T-helper 22 cell (primary cell): Measurements from ENCODE around the gene CEBPE.
A peak's percentile ranks its signal among the peaks of the same experiment; 100 is the strongest.

Experiments
- DNase-seq: peaks from one replicate; pipeline ENCODE4 v3.0.0-alpha.2; 2020; ENCODE audit warnings: low read depth

CEBPE gene

DNA sequence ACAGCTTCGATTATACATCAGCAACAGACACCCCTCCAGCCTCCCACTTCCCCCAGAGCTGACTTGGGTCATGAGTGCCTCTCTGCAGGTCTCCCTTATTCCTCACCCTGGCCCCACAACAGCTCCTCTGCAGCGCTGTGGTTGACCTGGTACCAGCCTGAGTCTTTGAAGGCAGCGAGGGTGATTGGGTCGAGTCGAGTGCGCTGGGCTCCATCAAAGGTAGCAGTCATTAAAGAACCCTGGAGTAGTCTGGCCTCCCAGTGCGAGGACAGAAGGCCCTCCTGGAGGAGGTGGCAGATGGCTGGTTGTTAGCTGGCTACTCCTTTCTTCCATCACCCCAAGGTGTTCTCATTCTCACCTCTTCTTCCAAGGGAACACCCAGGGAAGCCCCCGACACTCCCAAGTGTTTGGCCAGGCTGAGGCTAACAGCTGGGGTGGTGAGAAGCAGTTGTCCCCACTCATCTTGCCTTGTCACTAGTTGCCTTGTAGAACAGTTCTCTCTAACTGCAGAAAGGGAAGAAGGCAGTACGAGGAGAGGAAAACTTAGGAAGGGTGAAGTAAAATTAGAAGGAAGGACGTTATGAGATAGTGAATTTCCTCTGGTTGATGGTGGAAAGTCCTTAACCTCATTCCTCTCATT lies 16.9 kb downstream of the CEBPE start:
- DNase-seq: no peak

GRCh38 chr14:23101213-23101970 lies 17.7 kb downstream of the CEBPE start:
- no peak for DNase-seq

- DNase-seq: no peak
These were observed 19.7 kb downstream of the CEBPE start for GRCh38 chr14:23099212-23099861.

DNA sequence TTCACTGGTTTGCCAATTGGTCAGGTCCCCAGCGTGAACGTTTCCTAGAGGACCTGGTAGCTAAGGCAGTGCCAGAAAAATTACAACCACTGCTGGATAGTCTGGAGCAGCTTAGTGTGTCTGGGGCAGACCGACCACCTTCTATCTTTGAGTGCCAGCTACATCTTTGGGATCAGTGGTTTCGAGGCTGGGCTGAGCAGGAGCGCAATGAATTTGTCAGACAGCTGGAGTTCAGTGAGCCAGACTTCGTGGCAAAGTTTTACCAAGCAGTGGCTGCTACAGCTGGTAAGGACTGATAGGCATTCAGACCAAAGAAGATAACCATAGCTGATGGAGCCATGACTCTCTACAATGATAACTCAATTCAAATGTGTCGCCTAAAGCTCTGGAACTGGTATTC lies 21.3 kb downstream of the CEBPE start:
- no peak for DNase-seq

DNA sequence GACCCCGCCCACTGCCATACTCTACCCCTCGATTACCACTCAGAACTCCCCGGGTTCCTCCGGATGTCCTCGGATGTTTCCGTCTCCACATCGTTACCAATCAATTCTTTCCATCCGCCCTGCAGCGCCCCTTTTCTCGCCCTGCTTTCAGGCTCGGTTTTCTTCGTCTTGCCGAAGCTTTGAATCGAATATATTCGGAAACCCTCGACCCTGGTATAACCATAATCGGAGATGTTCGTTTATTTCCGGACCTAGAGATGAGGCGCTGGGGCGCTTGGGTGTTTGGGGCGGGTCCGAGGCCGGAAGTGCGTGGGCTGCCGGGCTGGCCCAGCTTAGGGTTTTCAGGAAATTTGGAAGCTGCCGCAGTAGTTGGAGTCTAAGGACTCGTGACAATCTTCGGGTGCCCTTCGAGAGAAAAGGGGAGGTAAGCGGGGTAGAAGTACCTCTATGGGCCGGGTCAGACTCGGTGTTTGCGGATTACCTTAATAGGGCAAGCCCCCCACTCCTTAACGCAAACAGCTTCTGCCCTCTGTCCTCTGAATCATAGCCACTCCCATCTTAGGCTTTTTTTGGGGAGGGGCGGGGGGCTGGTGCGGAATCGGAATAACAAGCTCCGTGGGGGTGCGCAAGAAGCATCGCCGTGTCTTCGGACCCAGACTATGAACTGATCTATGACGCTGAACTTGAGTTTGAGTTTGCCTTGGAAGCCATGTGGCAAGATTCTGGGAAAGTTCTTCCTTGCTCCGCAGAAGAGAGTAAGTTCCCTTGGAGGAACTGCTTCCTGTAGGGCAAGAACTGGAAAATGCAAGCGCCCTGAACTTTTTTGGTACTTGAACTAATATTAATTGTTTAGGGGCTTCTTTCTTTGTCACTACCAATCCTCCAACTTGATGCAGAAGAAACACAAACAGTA lies 23.6 kb downstream of the CEBPE start, which contains the start of gene C14orf119:
C14orf119 (plus strand) TSS at position 310 of the 913 bp plus-strand sequence. CDS start 2,154 bp downstream, outside the sequence.
- DNase-seq: peak; percentile 99

GRCh38 chr14:23094666-23095195 lies 24.3 kb downstream of the CEBPE start, which contains the start of gene ACIN1:
ACIN1 (minus strand) TSS chr14:23095136; CDS start chr14:23095112, 24 bp downstream.
- peak; percentile 57 for DNase-seq

GRCh38 chr14:23093991-23094665 lies 24.9 kb downstream of the CEBPE start:
- DNase-seq: no peak

DNA sequence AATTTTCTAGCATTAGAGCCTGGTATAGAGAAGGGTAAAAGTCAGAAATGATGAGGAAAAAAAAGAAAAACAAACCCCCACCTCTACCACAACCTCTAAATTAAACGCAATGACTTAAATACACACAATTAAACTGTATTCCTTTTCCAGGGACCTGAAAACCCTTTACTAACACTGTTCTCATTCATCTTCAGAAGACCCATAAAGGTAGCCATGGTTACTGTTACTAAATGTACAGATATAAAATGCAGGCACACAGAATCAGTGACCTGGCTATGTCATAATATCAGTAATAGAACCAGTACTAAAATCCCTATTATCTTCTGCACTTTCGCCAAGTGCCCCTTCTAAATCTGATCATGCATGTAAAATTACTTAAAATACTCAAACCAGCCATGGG lies 25.5 kb downstream of the CEBPE start:
- DNase-seq: no peak

- no peak for DNase-seq
These were observed 26.0 kb downstream of the CEBPE start for GRCh38 chr14:23093104-23093503.

GRCh38 chr14:23091294-23092225 lies 27.5 kb downstream of the CEBPE start:
- no peak for DNase-seq

DNA sequence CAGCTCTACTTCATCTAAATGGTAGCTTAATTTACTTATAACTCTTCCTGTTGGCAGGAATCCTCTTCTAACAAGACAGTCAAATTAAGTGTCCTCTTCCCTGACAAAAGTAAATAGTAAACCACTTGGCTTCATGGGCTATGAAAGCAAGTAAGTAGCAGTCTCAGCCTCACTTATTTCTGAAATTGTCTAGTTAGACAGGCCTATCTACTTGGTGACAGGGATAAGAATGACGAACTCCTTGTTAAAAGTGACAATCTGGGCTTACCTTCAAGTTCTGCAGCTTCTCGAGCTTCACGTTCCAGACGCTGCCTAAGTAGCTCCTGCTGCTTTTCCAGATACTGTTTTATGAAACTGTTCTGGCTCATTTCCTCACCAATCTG lies 28.8 kb downstream of the CEBPE start:
- DNase-seq: no peak

DNA sequence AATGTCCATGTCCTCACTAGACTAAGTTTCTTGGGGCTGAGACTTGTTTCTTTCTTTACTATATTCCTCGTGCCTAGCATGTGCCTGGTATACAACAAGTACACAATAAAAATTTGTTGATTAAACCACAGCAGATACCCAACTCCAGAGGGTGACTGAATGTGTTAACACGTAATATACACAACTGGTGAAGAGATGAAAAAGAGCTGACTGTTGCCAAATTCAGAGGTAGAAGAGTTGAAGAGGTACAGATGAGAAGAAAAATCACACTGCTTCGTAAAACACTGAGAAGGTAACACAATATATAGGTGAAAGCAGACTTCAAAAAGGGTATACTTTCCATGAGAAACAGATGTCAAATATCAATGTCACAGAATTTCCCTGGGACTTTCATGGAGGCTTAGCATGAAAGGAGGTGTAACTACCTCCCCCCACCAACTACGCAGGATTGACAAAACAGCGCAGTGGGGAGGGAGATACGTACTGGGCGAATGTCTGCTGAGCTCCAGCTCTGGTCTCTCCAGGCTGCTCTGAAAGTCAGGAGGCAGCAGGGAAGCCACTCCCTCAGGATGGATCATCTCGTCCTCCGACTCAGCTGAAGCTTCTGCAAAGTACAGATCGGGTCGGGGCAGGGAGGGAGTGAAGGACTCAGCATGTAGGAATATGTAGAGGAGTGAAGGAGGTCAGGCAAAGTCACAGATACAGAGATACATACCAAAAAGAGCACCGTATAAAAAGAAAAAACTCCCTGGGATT lies 29.4 kb downstream of the CEBPE start:
- no peak for DNase-seq

GRCh38 chr14:23086565-23086964 lies 32.5 kb downstream of the CEBPE start:
- DNase-seq: no peak

DNA sequence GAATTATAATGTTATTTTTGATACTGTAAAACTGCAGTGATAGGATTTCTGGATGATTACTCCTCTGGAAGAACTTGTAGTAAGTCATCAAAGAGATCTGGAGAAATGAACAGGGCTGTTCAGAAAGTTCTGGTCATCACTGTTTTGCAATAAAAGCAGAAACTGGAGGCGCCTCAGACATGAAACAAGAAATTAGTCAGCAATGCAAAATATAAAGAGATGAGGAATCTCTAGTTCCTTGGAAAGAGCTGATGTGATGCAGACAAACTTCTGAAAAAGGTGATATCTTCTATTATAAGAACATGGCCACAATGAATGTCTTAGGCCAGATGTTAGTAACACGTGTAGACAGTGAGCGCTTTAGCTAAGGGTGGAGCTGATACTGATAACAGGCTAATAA lies 33.6 kb downstream of the CEBPE start:
- no peak for DNase-seq

GRCh38 chr14:23080474-23080873 lies 38.6 kb downstream of the CEBPE start:
- no peak for DNase-seq

DNA sequence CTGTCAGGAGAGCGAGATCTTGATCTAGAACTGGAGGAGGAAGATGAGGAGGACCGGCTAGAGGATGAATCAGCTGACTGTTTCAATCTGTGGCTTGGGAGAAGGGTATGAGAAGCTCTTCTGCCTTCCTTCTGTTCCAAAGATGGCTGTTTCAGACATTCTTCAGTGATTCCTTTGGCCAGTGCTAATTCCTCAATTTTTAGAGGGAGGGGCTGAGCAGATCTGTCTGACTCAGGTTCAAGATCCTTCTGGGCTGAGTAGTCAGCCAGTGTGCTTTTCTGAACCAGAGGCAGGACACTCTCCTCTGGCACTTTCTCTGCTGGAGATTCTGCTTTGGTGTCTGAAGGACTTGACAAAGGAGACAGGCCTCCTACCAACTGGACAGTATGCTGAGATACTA lies 39.3 kb downstream of the CEBPE start:
- DNase-seq: no peak

- no peak for DNase-seq
These were observed 40.4 kb downstream of the CEBPE start for GRCh38 chr14:23078692-23079116.

- DNase-seq: no peak
These were observed 41.1 kb downstream of the CEBPE start for GRCh38 chr14:23077962-23078361.

GRCh38 chr14:23076785-23077408 lies 42.2 kb downstream of the CEBPE start:
- no peak for DNase-seq
